GM12891 (cell line): ENCODE results near the gene VARS2.
A peak's percentile ranks its signal among the peaks of the same experiment; 100 is the strongest.
"Not testable (repeated sequence)": the region's sequence is repeated elsewhere in the genome, so short reads cannot be mapped to it uniquely, and the experiment has no call there.

Source experiments
- DNase-seq: peaks from one replicate; pipeline ENCODE4 v3.0.0; 2011; ENCODE audit warnings: low spot score; ENCODE audit not compliant: insufficient read length
- FAIRE-seq: peaks from 2 replicates; lab custom pipeline; 2011; peaks lifted over from hg19 to GRCh38; lab: Jason Lieb, UNC
- PAX5 ChIP-seq: IDR thresholded peaks from 2 replicates; pipeline ENCODE4 v1.6.1; 2011; ENCODE audit warnings: low read length, moderate library complexity, mild to moderate bottlenecking; ENCODE audit not compliant: insufficient read depth, severe bottlenecking
- POLR2A ChIP-seq: IDR thresholded peaks from 2 replicates; pipeline ENCODE4 v1.6.1; 2011; ENCODE audit warnings: low read depth, low read length, control low read depth
- POLR2AphosphoS5 ChIP-seq: IDR thresholded peaks from 2 replicates; pipeline ENCODE4 v1.6.1; 2011; ENCODE audit warnings: low read depth, low read length, control low read depth
- POU2F2 ChIP-seq: IDR thresholded peaks from 2 replicates; pipeline ENCODE4 v1.6.1; 2011; ENCODE audit warnings: low read depth, mild to moderate bottlenecking, control low read depth, low read length, moderate library complexity
- SPI1 ChIP-seq: IDR thresholded peaks from 2 replicates; pipeline ENCODE4 v1.6.1; 2011; ENCODE audit warnings: low read depth, low read length, control low read depth
- TAF1 ChIP-seq: IDR thresholded peaks from 2 replicates; pipeline ENCODE4 v1.6.1; 2011; ENCODE audit warnings: low read depth, low read length, control low read depth

The VARS2 gene

DNA sequence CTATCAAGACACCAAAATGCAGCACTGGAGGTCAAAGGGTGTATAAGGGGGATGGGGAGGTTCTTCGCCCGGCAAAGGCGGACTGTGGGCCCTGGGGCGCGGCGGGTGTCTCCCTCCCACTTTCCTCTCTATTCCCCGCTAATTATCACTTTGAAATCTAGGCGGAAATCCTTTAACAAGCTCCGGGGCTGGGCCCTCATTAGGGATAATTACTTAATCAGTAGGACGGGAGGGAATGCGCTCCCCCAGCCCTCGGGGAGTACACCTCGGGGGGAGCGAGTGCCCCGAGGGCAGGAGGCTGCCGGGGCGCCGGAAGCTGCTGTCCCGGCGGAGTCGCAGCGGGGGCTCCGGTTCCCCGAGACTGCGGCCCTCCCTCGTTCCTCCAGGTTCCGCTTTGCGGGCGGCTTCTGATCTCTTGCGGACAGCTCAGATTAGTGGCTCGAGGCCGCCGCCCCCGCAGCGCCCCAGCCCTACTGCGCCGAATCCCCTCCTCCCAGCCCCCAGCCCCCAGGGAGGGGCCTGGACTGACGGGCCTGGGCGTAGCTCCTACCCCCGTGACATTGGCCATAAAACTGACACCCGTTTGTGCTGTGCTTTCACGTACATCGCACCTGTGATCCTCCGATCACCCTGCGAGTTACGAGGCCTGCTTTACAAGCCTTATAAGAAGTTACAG is 41.5 kb downstream of the VARS2 start:
- peak; percentile 85 for FAIRE-seq
- DNase-seq, result peak; percentile 80
- no peak for TF ChIP-seq SPI1
- TF ChIP-seq TAF1, result peak; percentile 99
- peak; percentile 51; the same call in 1 of the 2 replicates for TF ChIP-seq POU2F2
- TF ChIP-seq POLR2A, result peak; percentile 65; the same call in 1 of the 2 replicates
- TF ChIP-seq POLR2AphosphoS5, result peak; percentile 51; the same call in 1 of the 2 replicates
- no peak for TF ChIP-seq PAX5

DNA sequence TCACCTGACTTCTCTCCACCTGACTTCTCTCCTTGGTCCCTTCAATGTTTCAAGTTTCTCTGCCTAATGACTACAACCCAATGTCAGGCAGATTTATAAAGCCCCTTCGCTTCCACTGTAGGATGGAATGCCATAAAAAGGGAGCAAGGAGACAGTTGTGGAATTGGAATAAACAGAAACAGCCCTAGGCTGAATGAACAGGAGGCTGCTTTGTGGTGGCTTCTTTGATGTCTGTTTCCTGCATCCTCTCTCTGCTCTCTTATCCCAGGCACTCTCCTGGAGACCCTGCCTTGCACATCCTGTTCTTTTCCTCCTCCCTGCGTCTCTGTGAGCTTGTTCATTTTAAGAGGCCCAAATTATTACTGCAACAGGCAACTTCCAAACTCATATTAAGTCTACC is 43.7 kb downstream of the VARS2 start:
- FAIRE-seq (no peak), DNase-seq (no peak)
- TF ChIP-seq POLR2AphosphoS5, result no peak
- no peak for TF ChIP-seq PAX5
- TF ChIP-seq POLR2A, result no peak
- TF ChIP-seq TAF1, result no peak
- no peak for TF ChIP-seq SPI1
- TF ChIP-seq POU2F2, result no peak

DNA sequence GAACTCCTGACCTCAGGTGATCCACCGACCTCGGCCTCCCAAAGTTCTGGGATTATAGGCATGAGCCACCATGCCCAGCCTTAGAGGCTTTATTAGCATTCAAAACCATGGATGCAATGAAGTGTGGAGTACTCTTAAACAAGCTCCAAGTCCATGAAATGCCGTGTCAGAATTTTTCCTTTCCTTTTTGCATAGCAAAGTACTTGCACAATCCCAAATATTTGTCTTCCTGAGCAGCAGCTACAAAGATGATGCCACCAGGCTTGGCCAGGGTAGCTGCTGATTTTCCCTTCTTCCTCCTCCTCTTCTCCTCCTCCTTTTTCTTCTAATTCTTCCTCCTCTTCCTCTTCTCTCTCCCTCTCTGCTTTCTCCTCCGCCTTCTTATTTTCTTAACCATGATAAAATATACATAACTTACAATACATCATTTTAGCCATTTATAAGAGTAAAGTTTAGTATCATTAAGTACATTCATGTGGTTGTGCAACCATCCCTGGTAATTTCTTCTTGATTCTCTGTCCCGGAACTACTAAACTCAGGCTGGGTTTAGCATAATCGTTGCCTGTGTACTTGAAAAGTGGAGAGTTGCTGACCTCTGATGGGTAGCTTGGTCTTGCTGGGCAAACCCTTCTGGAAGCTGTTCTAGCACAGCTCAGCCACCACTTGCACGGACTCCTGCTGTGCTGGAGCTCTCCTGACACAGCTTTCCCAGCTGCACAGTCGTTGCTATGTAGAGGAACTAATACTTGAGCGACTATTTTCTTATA is 47.1 kb downstream of the VARS2 start:
- FAIRE-seq (no peak), DNase-seq (no peak)
- TF ChIP-seq POLR2A (no peak), PAX5 (no peak), SPI1 (no peak)

GRCh38 chr6:30962716-30963115 is 48.7 kb downstream of the VARS2 start:
- TF ChIP-seq SPI1 (no peak), TAF1 (no peak), POLR2AphosphoS5 (no peak), POU2F2 (no peak), POLR2A (no peak), PAX5 (no peak)
- no peak for DNase-seq
- no peak for FAIRE-seq

DNA sequence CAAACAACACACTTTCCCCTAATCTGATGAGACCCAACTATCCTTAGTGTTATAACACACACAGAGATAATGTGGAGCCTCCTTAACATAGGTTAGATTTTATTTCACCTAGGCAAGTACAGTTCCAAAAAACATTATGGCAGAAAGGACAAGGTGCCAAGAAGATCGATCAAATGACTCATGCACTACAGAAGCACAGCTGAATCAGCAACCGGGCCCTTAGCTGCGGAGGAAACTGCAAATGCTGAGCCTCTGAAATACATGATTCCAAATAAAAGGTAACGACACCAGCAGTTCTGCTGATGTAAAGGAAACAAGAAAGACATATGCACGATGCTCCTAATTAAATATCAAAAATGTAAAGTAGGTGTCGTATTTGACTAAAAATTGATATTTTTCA is 49.6 kb downstream of the VARS2 start:
- no peak for TF ChIP-seq PAX5
- no peak for TF ChIP-seq POU2F2
- TF ChIP-seq POLR2AphosphoS5, result no peak
- no peak for TF ChIP-seq TAF1
- TF ChIP-seq POLR2A, result no peak
- no peak for TF ChIP-seq SPI1
- DNase-seq (no peak), FAIRE-seq (no peak)

DNA sequence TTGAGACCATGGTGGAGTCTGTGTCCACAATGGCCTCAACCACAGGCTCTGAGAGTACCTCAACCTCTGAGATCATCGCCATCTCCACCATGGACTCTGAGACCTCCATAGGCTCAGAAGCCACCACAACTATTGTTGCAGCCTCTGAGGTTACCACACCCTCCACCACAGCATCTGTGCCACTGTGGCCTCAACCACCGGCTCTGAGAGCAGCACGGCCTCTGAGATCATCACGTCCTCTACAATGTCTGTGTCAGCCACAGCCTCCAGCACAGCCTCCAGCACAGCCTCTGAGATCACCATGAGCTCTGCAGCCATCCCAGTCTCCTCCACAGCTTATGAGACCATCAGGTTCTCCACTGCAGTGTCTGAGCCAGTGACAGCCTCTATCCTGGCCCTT is 50.0 kb downstream of the VARS2 start:
- FAIRE-seq, result no peak
- no peak for TF ChIP-seq SPI1
- no peak for TF ChIP-seq POLR2AphosphoS5
- no peak for TF ChIP-seq POLR2A
- TF ChIP-seq TAF1, result no peak
- TF ChIP-seq POU2F2, result no peak
- no peak for TF ChIP-seq PAX5

GRCh38 chr6:30965140-30965601 is 51.1 kb downstream of the VARS2 start:
- TF ChIP-seq POU2F2 (no peak), PAX5 (no peak)
- FAIRE-seq, result peak; percentile 28

More for the DNA sequence above, 50.0 kb downstream of the VARS2 start:
- no peak for DNase-seq

DNA sequence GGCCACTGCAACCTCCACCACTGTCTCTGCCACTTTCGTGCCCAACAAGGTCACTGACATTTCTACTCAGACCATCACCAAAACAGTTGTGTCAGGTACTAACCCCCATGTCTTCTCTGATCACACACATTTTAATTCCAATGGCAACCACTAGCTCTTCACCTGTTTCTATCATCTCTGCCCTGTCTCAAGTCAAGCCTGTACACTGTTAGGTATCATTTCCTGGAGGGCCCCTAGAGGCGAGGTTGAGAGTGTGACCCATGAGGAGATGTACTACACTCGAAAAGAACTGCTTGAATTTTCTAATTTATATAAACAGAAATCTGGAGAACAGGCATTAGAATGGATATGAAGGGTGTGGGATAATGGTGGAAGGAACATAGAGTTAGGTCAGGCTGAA is 52.1 kb downstream of the VARS2 start:
- DNase-seq, result no peak
- TF ChIP-seq POLR2A (no peak), SPI1 (no peak), POLR2AphosphoS5 (no peak), PAX5 (no peak), POU2F2 (no peak), TAF1 (no peak)
- FAIRE-seq, result peak; percentile 50

More at GRCh38 chr6:30965140-30965601, 51.1 kb downstream of the VARS2 start:
- DNase-seq, result no peak

- not testable (repeated sequence) for FAIRE-seq
Observed at GRCh38 chr6:30969171-30969570, 55.1 kb downstream of the VARS2 start.

GRCh38 chr6:30970946-30971345 is 56.9 kb downstream of the VARS2 start:
- DNase-seq (no peak), FAIRE-seq (no peak)
- TF ChIP-seq POLR2AphosphoS5 (no peak), PAX5 (no peak), TAF1 (no peak), POU2F2 (no peak), SPI1 (no peak), POLR2A (no peak)

More at GRCh38 chr6:30969171-30969570, 55.1 kb downstream of the VARS2 start:
- TF ChIP-seq SPI1, result peak; percentile 46; the same call in 1 of the 2 replicates
- DNase-seq, result not testable (repeated sequence)

GRCh38 chr6:30972816-30973215 is 58.8 kb downstream of the VARS2 start:
- no peak for TF ChIP-seq TAF1
- no peak for TF ChIP-seq POLR2A
- no peak for TF ChIP-seq SPI1
- TF ChIP-seq POLR2AphosphoS5, result no peak
- TF ChIP-seq POU2F2, result no peak
- TF ChIP-seq PAX5, result no peak
- DNase-seq (no peak), FAIRE-seq (no peak)
